ENCODE results near the gene NFKBIA.
"Not testable (repeated sequence)": the region's sequence is repeated elsewhere in the genome, so short reads cannot be mapped to it uniquely, and the experiment has no call there.

The NFKBIA gene, protein sequence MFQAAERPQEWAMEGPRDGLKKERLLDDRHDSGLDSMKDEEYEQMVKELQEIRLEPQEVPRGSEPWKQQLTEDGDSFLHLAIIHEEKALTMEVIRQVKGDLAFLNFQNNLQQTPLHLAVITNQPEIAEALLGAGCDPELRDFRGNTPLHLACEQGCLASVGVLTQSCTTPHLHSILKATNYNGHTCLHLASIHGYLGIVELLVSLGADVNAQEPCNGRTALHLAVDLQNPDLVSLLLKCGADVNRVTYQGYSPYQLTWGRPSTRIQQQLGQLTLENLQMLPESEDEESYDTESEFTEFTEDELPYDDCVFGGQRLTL

DNA sequence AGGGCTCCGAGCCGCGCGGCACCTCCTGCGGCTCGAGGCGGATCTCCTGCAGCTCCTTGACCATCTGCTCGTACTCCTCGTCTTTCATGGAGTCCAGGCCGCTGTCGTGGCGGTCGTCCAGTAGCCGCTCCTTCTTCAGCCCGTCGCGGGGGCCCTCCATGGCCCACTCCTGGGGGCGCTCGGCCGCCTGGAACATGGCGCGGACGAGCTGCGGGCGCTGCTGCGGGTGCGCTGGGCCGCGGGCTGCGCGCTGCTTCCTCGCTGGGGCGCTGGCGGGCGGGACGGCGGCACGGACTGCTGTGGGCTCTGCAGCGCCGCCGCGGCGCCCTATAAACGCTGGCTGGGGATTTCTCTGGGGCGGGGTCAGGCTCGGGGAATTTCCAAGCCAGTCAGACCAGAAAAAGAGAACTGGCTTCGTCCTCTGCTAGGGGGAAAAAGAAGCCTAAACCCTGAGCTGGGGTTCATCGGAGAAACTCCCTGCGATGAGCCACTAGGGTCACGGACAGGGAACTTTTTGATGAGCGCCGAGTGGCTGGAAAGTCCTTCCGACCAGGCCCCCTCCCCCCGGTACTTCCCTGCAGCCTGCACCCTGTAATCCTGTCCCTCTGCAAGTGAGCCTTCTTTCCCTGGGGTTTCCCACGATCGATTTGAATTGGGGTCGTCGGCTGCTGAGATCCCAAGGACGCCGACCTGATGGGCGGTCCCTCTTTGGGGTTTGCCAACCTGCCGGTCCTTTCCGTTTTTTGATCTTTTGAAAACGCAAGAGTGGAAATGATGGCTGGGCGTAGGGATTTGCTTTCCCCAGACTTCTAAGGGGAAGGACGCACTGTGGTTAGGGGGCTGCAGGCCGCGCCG lies at the start of gene NFKBIA:
Gene NFKBIA (minus strand): TSS at position 301 of the 855 bp plus-strand sequence. CDS start 105 bp downstream, at position 196.
- DNase-seq (ENCODE audit: low read depth, low spot score): no peak
- TF ChIP-seq, protein P1, sequence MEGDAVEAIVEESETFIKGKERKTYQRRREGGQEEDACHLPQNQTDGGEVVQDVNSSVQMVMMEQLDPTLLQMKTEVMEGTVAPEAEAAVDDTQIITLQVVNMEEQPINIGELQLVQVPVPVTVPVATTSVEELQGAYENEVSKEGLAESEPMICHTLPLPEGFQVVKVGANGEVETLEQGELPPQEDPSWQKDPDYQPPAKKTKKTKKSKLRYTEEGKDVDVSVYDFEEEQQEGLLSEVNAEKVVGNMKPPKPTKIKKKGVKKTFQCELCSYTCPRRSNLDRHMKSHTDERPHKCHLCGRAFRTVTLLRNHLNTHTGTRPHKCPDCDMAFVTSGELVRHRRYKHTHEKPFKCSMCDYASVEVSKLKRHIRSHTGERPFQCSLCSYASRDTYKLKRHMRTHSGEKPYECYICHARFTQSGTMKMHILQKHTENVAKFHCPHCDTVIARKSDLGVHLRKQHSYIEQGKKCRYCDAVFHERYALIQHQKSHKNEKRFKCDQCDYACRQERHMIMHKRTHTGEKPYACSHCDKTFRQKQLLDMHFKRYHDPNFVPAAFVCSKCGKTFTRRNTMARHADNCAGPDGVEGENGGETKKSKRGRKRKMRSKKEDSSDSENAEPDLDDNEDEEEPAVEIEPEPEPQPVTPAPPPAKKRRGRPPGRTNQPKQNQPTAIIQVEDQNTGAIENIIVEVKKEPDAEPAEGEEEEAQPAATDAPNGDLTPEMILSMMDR (IDR thresholded peaks at IDR 0.05; ENCODE audit: insufficient read depth, low read length, missing control alignments): peak; percentile 47
- H3K4me3 ChIP-seq (ENCODE audit: low read depth, low read length): peak within 1 kb of the TSS; percentile 87
- ChIA-PET CTCF (interaction anchor here (0.6 to 6.6 kb wide), 38 partner anchors 11 to 284 kb away, joined by 3 to 87 read pairs (median 6); partner anchors contain the start of genes PPP2R3C, PRORP and PSMA6), POLR2A (interaction anchor here (0.8 to 3.7 kb wide), 19 partner anchors 10 to 268 kb away, joined by 3 to 44 read pairs (median 6); partner anchors contain the start of gene PSMA6)

DNA sequence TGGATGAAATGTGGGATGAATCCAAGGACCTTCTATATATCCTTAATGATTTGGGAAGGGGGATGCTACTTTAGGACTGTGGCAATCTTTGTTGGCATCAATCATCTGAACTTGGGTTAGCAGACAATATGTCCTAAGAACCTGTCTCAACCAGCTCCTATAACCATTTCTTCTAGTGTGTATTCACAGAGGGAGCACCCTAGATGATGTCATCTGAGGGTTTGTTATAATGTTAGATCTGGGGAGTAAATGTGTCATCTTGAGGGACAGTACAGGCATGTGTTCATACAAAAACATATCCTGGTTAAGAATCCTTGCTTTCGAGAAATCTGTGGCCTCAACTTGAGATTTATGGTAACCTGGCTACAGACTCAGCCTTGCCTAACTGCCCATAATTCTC lies 41.9 kb upstream of the NFKBIA start:
- TF ChIP-seq, protein P1 (IDR thresholded peaks at IDR 0.05; ENCODE audit: insufficient read depth, low read length, missing control alignments): no peak
- POLR2A ChIA-PET: no interaction called here
- no peak overlapping the region for H3K4me3 ChIP-seq (ENCODE audit: low read depth, low read length)
- CTCF ChIA-PET: interaction anchor here (0.9 kb wide), 1 partner anchor 242 kb away, joined by 3 read pairs; no protein-coding TSS in a partner anchor
- no peak for DNase-seq (ENCODE audit: low read depth, low spot score)

DNA sequence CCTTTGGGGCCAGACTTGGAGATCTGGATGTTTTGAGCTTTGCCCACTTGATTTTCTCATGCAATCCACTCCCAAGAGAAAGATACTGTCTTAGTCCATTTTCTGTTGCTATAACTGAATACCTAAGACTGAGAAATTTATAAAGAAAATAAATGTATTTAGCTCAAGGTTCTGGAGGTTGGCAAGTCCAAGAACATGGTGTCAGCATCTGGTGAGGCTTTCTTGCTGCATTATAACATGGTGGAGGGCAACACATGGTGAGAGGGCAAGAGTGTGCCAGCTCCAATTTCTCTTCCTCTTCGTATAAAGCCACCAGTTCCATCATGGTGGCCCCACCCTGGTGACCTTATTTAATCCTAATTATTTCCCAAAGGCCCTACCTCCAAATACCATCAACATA lies 39.6 kb upstream of the NFKBIA start:
- ChIA-PET POLR2A (no interaction called here), CTCF (no interaction called here)
- TF ChIP-seq, protein P1 (IDR thresholded peaks at IDR 0.05; ENCODE audit: insufficient read depth, low read length, missing control alignments): no peak
- H3K4me3 ChIP-seq (ENCODE audit: low read depth, low read length): no peak overlapping the region
- DNase-seq (ENCODE audit: low read depth, low spot score): no peak

DNA sequence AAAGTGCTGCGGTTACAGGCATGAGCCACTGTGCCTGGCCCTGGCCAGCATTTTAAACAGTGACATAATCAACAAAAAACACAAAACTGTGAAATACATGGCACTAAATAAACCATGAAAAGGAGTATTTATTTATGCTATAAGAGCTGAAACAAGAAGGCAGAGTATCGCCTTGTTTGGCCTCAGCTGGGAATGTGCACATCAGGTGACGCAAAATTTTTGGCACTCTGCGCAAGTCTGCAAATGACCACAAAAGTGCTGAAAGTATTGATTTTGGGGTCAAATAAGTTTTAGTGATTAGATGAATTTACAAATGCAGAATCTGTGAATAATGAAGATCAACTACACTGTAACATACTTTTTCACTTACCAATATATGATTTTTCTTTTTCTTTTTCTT lies 36.6 kb upstream of the NFKBIA start:
- ChIA-PET POLR2A (no interaction called here), CTCF (interaction anchor here (1.0 kb wide), 1 partner anchor 246 kb away, joined by 4 read pairs; no protein-coding TSS in a partner anchor)
- DNase-seq (ENCODE audit: low read depth, low spot score): no peak
- no peak overlapping the region for H3K4me3 ChIP-seq (ENCODE audit: low read depth, low read length)
- TF ChIP-seq, protein P1 (IDR thresholded peaks at IDR 0.05; ENCODE audit: insufficient read depth, low read length, missing control alignments): no peak

DNA sequence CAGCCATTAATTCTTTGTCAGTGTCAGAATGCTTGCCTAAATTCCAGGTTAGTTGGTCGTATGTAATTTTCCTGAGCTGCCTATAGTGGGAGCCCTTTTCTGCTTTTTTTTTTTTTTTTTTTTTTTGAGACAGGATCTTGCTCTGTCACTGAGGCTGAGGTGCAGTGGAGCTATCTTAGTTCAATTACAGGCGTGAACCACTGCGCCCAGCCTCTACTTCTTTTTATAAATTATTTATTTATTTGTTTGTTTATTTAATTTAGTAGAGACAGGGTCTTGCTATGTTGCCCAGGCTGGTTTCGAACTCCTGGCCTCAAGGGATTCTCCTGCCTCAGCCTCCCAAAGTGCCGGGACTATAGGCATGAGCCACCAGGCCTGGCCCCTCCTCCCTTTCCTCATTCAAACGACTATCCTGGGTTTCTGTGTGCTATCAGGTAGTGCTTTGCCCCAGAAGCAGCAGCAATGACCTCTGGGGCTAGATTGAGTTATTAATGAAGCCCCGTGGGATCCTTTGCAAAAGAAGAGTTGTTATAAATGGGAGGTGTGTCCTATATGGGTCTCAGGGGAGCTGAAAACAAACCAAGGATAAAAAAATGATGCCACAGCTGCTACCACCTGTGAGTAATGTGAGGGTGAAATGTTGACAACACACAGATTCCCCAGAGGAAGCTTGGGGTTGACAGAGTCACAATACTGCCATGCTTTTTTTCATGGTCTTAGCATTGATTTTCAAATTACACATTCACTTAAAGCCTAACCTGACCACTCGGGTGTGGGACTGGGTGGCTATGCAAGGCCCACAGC lies 34.6 kb upstream of the NFKBIA start:
- ChIA-PET POLR2A (no interaction called here), CTCF (interaction anchor here (0.6 to 2.8 kb wide), 27 partner anchors 10 to 377 kb away, joined by 3 to 22 read pairs (median 4); no protein-coding TSS in a partner anchor)
- no peak for DNase-seq (ENCODE audit: low read depth, low spot score)
- TF ChIP-seq, protein P1 (IDR thresholded peaks at IDR 0.05; ENCODE audit: insufficient read depth, low read length, missing control alignments): peak; percentile 24
- no peak overlapping the region for H3K4me3 ChIP-seq (ENCODE audit: low read depth, low read length)

DNA sequence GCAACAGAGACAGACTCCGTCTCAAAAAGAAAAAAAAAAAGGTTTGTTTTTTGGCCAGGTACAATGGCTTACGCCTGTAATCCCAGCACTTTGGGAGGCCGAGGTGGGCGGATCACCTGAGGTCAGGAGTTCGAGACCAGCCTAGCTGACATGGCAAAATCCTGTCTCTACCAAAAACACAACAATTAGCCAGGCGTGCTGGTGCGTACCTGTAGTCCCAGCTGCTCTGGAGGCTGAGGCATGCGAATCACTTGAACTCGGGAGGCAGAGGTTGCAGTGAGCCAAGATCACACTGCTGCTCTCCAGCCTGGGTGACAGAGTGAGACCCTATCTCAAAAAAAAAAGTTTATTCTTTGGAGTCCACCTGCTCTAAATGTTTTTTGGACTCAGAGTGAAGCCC lies 33.9 kb upstream of the NFKBIA start:
- POLR2A ChIA-PET; H3K4me3 ChIP-seq (ENCODE audit: low read depth, low read length); DNase-seq (ENCODE audit: low read depth, low spot score): not testable (repeated sequence)
- CTCF ChIA-PET: interaction anchor here (0.9 to 2.8 kb wide), 19 partner anchors 10 to 378 kb away, joined by 3 to 22 read pairs (median 4); no protein-coding TSS in a partner anchor

Data from AG04449 (cell line).